HepG2 (cell line): Measurements from ENCODE around the gene CCT4. TPM values are rescaled to one million over a fixed set of nuclear protein-coding genes. Genes with fewer than 3 reads are reported as not detected.
A peak's percentile ranks its signal among the peaks of the same experiment; 100 is the strongest.

Source experiments
- ARNT2 ChIP-seq: sonication (generic); formaldehyde crosslinking; IDR thresholded peaks from 2 replicates; pipeline ENCODE4 v1.8.0; 2022; ENCODE audit warnings: mild to moderate bottlenecking, low read depth, missing genetic modification reagents, moderate library complexity
- CBX1 ChIP-seq: IDR thresholded peaks from one replicate; pipeline ENCODE4 v1.6.1; 2016; ENCODE audit warnings: antibody characterized with exemption, low read depth
- ETV6 ChIP-seq: sonication (generic); formaldehyde crosslinking; conservative IDR thresholded peaks from 2 replicates; pipeline ENCODE4 v1.4.0; 2020; ENCODE audit warnings: missing genetic modification reagents
- MTF2 ChIP-seq: sonication (generic); formaldehyde crosslinking; IDR thresholded peaks from 2 replicates; pipeline ENCODE4 v1.5.0; 2020; ENCODE audit warnings: missing genetic modification reagents, borderline replicate concordance
- NAIF1 ChIP-seq: sonication (generic); formaldehyde crosslinking; IDR thresholded peaks from 2 replicates; pipeline ENCODE4 v1.5.0; 2020; ENCODE audit warnings: mild to moderate bottlenecking, missing genetic modification reagents, borderline replicate concordance
- TEAD3 ChIP-seq: optimal IDR thresholded peaks from 2 replicates; pipeline ENCODE3; 2016; ENCODE audit warnings: borderline replicate concordance
- ZEB1 ChIP-seq: IDR thresholded peaks from 2 replicates; pipeline ENCODE4 v1.6.1; 2012; ENCODE audit warnings: mild to moderate bottlenecking, low read depth, inconsistent platforms; ENCODE audit not compliant: insufficient replicate concordance
- ZKSCAN1 ChIP-seq: fragments of 150-350 bp; IDR thresholded peaks from 2 replicates; pipeline ENCODE4 v1.6.1; 2014; ENCODE audit warnings: low read length
- ZNF124 ChIP-seq: sonication (generic); formaldehyde crosslinking; IDR thresholded peaks from 2 replicates; pipeline ENCODE4 v1.4.0; 2020; ENCODE audit warnings: missing genetic modification reagents
- ZNF225 ChIP-seq: sonication (generic); formaldehyde crosslinking; IDR thresholded peaks from 2 replicates; pipeline ENCODE4 v1.4.0; 2020; ENCODE audit warnings: mild to moderate bottlenecking, missing genetic modification reagents
- ZNF556 ChIP-seq: sonication (generic); formaldehyde crosslinking; IDR thresholded peaks from 2 replicates; pipeline ENCODE4 v1.4.0; 2020; ENCODE audit warnings: mild to moderate bottlenecking, missing genetic modification reagents, borderline replicate concordance
- ZNF776 ChIP-seq: sonication (generic); formaldehyde crosslinking; IDR thresholded peaks from 2 replicates; pipeline ENCODE4 v1.4.0; 2020; ENCODE audit warnings: mild to moderate bottlenecking, missing genetic modification reagents
- polyA plus RNA-seq, 8 experiments: library from polyadenylated mRNA; depleted of rRNA in 3 of 8; stranded (reverse) in 7 of 8; unstranded in 1 of 8; fragments of >200 nt; fragmentation: Illumina TruSeq in 4 of 8; extraction: Trizol in 4 of 8; gene quantifications; 2 replicates each; pipeline versions ENCODE4 v1.2.1 to v1.2.3, GENCODE V29; 2011 to 2016; ENCODE audit warnings: low read depth in 4 of 8, missing spikeins in 1 of 8, mixed read lengths in 1 of 8; ENCODE audit not compliant: insufficient read depth in 1 of 8
- total RNA-seq, 5 experiments: library from RNA; depleted of rRNA; stranded (reverse); fragments of >200 nt; fragmentation: Illumina TruSeq; extraction: Trizol; gene quantifications; 2 replicates each; pipeline ENCODE4 v1.2.3, GENCODE V29; 2016; ENCODE audit warnings: low read depth in 1 of 5
- TF ChIP-seq, protein P1 (sequence below): sonication (generic); formaldehyde crosslinking; IDR thresholded peaks from 2 replicates; pipeline ENCODE4 v1.4.0; 2020; ENCODE audit warnings: mild to moderate bottlenecking, low read depth, missing genetic modification reagents
- TF ChIP-seq, protein P2 (sequence below): sonication (generic); formaldehyde crosslinking; IDR thresholded peaks from 2 replicates; pipeline ENCODE4 v1.5.0; 2020; ENCODE audit warnings: mild to moderate bottlenecking, missing genetic modification reagents
- TF ChIP-seq, protein P3 (sequence below): sonication (generic); formaldehyde crosslinking; IDR thresholded peaks from 2 replicates; pipeline ENCODE4 v1.5.1; 2020; ENCODE audit warnings: mild to moderate bottlenecking, moderate library complexity, missing genetic modification reagents
- TF ChIP-seq, protein P4 (sequence below): sonication (generic); formaldehyde crosslinking; IDR thresholded peaks from 2 replicates; pipeline ENCODE4 v1.5.1; 2020; ENCODE audit warnings: mild to moderate bottlenecking, missing genetic modification reagents, moderate library complexity
- TF ChIP-seq, protein P5 (sequence below): sonication (generic); formaldehyde crosslinking; IDR thresholded peaks from 2 replicates; pipeline ENCODE4 v1.4.0; 2020; ENCODE audit warnings: missing genetic modification reagents

The CCT4 gene
- total and polyA plus RNA-seq, 2 of the 13 experiments (the other 11 are each of a cell fraction or from before 2014, with no cell fraction given): 138 to 340 TPM

DNA sequence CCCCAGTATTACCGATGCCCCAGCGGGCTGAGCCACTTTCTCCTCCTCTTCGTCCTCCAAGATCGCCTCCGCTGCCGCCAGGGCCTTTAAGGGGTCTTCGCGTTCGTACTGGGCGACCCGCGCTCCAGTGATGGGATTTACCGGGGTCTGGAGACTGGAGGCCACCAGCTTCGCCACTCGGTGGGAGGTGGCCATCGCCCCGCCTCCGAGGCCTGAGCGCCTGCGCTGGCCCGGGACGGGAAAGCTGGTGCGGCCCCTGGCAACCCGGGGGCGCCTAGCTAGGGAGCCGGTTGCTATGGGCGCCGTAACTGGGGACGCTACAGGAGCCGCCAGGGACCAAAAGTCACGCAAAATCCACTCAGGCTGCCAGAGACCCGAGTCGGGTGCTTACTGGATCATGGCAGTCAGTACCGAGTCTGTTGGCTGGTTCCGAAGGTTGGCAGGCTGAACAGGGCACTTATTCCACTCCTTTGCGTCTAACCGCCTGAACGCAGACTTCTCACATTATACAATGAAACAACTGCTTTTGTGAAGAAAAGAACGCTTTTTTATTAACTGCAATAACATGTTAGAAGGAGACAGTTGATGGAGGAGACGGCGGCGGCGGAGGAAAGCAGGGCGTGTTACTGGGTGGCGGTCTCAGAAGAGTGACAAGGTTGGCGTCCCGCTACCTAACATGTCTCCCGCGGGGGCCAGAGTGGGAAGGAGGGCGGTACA lies 34.5 kb downstream of the CCT4 start, which contains the start of gene FAM161A (continued):
- TF ChIP-seq, protein P1, sequence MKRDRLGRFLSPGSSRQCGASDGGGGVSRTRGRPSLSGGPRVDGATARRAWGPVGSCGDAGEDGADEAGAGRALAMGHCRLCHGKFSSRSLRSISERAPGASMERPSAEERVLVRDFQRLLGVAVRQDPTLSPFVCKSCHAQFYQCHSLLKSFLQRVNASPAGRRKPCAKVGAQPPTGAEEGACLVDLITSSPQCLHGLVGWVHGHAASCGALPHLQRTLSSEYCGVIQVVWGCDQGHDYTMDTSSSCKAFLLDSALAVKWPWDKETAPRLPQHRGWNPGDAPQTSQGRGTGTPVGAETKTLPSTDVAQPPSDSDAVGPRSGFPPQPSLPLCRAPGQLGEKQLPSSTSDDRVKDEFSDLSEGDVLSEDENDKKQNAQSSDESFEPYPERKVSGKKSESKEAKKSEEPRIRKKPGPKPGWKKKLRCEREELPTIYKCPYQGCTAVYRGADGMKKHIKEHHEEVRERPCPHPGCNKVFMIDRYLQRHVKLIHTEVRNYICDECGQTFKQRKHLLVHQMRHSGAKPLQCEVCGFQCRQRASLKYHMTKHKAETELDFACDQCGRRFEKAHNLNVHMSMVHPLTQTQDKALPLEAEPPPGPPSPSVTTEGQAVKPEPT (CRISPR knock-in tag): peak; percentile 64; the same call in 1 of the 2 replicates
- TF ChIP-seq, protein P2, sequence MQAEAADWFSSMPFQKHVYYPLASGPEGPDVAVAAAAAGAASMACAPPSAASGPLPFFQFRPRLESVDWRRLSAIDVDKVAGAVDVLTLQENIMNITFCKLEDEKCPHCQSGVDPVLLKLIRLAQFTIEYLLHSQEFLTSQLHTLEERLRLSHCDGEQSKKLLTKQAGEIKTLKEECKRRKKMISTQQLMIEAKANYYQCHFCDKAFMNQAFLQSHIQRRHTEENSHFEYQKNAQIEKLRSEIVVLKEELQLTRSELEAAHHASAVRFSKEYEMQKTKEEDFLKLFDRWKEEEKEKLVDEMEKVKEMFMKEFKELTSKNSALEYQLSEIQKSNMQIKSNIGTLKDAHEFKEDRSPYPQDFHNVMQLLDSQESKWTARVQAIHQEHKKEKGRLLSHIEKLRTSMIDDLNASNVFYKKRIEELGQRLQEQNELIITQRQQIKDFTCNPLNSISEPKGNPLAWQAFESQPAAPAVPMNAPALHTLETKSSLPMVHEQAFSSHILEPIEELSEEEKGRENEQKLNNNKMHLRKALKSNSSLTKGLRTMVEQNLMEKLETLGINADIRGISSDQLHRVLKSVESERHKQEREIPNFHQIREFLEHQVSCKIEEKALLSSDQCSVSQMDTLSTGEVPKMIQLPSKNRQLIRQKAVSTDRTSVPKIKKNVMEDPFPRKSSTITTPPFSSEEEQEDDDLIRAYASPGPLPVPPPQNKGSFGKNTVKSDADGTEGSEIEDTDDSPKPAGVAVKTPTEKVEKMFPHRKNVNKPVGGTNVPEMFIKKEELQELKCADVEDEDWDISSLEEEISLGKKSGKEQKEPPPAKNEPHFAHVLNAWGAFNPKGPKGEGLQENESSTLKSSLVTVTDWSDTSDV: peak; percentile 91; the same call in 1 of the 2 replicates
- TF ChIP-seq, protein P3, sequence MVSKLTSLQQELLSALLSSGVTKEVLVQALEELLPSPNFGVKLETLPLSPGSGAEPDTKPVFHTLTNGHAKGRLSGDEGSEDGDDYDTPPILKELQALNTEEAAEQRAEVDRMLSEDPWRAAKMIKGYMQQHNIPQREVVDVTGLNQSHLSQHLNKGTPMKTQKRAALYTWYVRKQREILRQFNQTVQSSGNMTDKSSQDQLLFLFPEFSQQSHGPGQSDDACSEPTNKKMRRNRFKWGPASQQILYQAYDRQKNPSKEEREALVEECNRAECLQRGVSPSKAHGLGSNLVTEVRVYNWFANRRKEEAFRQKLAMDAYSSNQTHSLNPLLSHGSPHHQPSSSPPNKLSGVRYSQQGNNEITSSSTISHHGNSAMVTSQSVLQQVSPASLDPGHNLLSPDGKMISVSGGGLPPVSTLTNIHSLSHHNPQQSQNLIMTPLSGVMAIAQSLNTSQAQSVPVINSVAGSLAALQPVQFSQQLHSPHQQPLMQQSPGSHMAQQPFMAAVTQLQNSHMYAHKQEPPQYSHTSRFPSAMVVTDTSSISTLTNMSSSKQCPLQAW (CRISPR knock-in tag): peak; percentile 73
- no peak for TF ChIP-seq CBX1
- TF ChIP-seq TEAD3 (CRISPR knock-in tag): peak; percentile 44
- peak; percentile 86; the same call in 1 of the 2 replicates for TF ChIP-seq MTF2 (CRISPR knock-in tag)
- TF ChIP-seq ZNF556 (CRISPR knock-in tag): no peak; the same call in 1 of the 2 replicates
- peak; percentile 33; the same call in 1 of the 2 replicates for TF ChIP-seq ZNF124 (CRISPR knock-in tag)
- peak; percentile 85; the same call in 1 of the 2 replicates for TF ChIP-seq ZNF225 (CRISPR knock-in tag)
- TF ChIP-seq NAIF1 (CRISPR knock-in tag): 0 out of 2 replicates have a peak, but pooled peaks have one; percentile 66
- peak; percentile 74 for TF ChIP-seq ZNF776 (CRISPR knock-in tag)
- TF ChIP-seq, protein P4, sequence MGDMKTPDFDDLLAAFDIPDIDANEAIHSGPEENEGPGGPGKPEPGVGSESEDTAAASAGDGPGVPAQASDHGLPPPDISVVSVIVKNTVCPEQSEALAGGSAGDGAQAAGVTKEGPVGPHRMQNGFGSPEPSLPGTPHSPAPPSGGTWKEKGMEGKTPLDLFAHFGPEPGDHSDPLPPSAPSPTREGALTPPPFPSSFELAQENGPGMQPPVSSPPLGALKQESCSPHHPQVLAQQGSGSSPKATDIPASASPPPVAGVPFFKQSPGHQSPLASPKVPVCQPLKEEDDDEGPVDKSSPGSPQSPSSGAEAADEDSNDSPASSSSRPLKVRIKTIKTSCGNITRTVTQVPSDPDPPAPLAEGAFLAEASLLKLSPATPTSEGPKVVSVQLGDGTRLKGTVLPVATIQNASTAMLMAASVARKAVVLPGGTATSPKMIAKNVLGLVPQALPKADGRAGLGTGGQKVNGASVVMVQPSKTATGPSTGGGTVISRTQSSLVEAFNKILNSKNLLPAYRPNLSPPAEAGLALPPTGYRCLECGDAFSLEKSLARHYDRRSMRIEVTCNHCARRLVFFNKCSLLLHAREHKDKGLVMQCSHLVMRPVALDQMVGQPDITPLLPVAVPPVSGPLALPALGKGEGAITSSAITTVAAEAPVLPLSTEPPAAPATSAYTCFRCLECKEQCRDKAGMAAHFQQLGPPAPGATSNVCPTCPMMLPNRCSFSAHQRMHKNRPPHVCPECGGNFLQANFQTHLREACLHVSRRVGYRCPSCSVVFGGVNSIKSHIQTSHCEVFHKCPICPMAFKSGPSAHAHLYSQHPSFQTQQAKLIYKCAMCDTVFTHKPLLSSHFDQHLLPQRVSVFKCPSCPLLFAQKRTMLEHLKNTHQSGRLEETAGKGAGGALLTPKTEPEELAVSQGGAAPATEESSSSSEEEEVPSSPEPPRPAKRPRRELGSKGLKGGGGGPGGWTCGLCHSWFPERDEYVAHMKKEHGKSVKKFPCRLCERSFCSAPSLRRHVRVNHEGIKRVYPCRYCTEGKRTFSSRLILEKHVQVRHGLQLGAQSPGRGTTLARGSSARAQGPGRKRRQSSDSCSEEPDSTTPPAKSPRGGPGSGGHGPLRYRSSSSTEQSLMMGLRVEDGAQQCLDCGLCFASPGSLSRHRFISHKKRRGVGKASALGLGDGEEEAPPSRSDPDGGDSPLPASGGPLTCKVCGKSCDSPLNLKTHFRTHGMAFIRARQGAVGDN (CRISPR knock-in tag): peak; percentile 87
- TF ChIP-seq, protein P5, sequence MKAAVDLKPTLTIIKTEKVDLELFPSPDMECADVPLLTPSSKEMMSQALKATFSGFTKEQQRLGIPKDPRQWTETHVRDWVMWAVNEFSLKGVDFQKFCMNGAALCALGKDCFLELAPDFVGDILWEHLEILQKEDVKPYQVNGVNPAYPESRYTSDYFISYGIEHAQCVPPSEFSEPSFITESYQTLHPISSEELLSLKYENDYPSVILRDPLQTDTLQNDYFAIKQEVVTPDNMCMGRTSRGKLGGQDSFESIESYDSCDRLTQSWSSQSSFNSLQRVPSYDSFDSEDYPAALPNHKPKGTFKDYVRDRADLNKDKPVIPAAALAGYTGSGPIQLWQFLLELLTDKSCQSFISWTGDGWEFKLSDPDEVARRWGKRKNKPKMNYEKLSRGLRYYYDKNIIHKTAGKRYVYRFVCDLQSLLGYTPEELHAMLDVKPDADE: no peak
- peak; percentile 55 for TF ChIP-seq ZEB1
- TF ChIP-seq ETV6 (CRISPR knock-in tag): no peak; the same call in 1 of the 2 replicates
- TF ChIP-seq ZKSCAN1: peak; percentile 13; the same call in 1 of the 2 replicates
- TF ChIP-seq ARNT2 (CRISPR knock-in tag): peak; percentile 89
